ENCODE measurements around the gene ADH1C. TPM values are rescaled to one million over a fixed set of nuclear protein-coding genes. Genes with fewer than 3 reads are reported as not detected.
"Not testable (repeated sequence)": the region's sequence is repeated elsewhere in the genome, so short reads cannot be mapped to it uniquely, and the experiment has no call there.

Gene ADH1C
- total RNA-seq, 5 donors from 2014 or later (not counting 1 experiment from before 2014, with no cell fraction given): 0.19 to 0.20 TPM; not detected in 3

DNA sequence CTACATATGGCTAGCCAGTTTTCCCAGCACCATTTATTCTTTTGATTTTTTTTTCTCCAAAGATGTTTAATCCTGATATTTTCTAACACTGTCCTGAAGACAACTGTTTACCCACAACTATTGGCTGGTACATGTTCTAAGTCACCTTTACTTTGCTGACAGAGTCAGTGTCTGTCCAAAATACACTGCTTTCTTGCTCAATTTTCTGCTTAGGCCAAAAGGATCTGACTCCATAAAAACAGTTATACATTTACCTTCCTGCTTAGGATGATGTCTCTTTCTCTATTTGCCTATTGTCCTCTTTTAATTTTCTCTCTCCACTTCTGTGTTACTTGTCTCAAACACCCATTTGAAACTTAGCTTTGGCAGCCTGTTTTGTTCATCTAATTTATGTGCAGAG lies 3.2 kb downstream of the ADH1C start:
- Histone ChIP-seq H3K27ac (ENCODE audit: low read length) (no peak overlapping the region), H3K36me3 (ENCODE audit: control insufficient read depth in 2 of 2, extremely low read depth in 1 of 2, insufficient read depth in 1 of 2, low read length in 1 of 2) (no peaks in the 10 kb centered on the region), H3K4me3 (ENCODE audit: control insufficient read depth in 1 of 2, extremely low read depth in 1 of 2, low read length in 1 of 2) (no peak overlapping the region), H3K27me3 (replicated peaks in 1 of 2; ENCODE audit: control insufficient read depth in 2 of 2, extremely low read depth in 1 of 2, insufficient read depth in 2 of 2, low read length in 1 of 2) (peaks cover 0 to 2% of the 10 kb centered on the region in 2 experiments), H3K4me1 (ENCODE audit: control insufficient read depth in 1 of 2, extremely low read depth in 1 of 2, insufficient read depth in 2 of 2, low read length in 2 of 2) (no peaks in the 10 kb centered on the region), H3K9me3 (no peaks in the 10 kb centered on the region)
- Mint-ChIP-seq H3K9me3 (peaks cover 0 to 3% (median 0%) of the 10 kb centered on the region in 3 donors), H3K4me1 (peaks cover 0 to 6% (median 0%) of the 10 kb centered on the region in 3 donors), H3K36me3 (no peaks in the 10 kb centered on the region), H3K4me3 (no peak overlapping the region), H3K27ac (no peak overlapping the region), H3K27me3 (peaks cover 6 to 15% of the 10 kb centered on the region in 2 donors)
- no peak for ATAC-seq (replicated peaks in 1 of 4)
- DNase-seq: no peak
- ChIA-PET POLR2A (interaction anchor here in 1 of 2 donors (0.7 kb wide), 1 partner anchor 525 kb away, joined by 3 read pairs; no protein-coding TSS in a partner anchor), CTCF (no interaction called here)

- ATAC-seq (replicated peaks in 1 of 4); H3K36me3 ChIP-seq (ENCODE audit: control insufficient read depth in 2 of 2, extremely low read depth in 1 of 2, insufficient read depth in 1 of 2, low read length in 1 of 2); H3K9me3 ChIP-seq; POLR2A ChIA-PET; H3K36me3 Mint-ChIP-seq; H3K27ac ChIP-seq (ENCODE audit: low read length); H3K27ac Mint-ChIP-seq; H3K27me3 ChIP-seq (replicated peaks in 1 of 2; ENCODE audit: control insufficient read depth in 2 of 2, extremely low read depth in 1 of 2, insufficient read depth in 2 of 2, low read length in 1 of 2); H3K9me3 Mint-ChIP-seq; H3K4me1 ChIP-seq (ENCODE audit: control insufficient read depth in 1 of 2, extremely low read depth in 1 of 2, insufficient read depth in 2 of 2, low read length in 2 of 2); H3K4me3 ChIP-seq (ENCODE audit: control insufficient read depth in 1 of 2, extremely low read depth in 1 of 2, low read length in 1 of 2); DNase-seq; H3K4me1 Mint-ChIP-seq; CTCF ChIA-PET; H3K4me3 Mint-ChIP-seq: not testable (repeated sequence)
- H3K27me3 Mint-ChIP-seq: peaks cover 9 to 24% of the 10 kb centered on the region in 2 donors
- WGBS (ENCODE audit: insufficient coverage): no CpG with 5 or more reads among the region's 7 CpGs
Observed at GRCh38 chr4:99342624-99343023, 9.9 kb downstream of the ADH1C start.

- Histone ChIP-seq H3K27me3 (replicated peaks in 1 of 2; ENCODE audit: control insufficient read depth in 2 of 2, extremely low read depth in 1 of 2, insufficient read depth in 2 of 2, low read length in 1 of 2) (no peaks in the 10 kb centered on the region), H3K36me3 (ENCODE audit: control insufficient read depth in 2 of 2, extremely low read depth in 1 of 2, insufficient read depth in 1 of 2, low read length in 1 of 2) (no peaks in the 10 kb centered on the region), H3K4me1 (ENCODE audit: control insufficient read depth in 1 of 2, extremely low read depth in 1 of 2, insufficient read depth in 2 of 2, low read length in 2 of 2) (no peaks in the 10 kb centered on the region), H3K9me3 (no peaks in the 10 kb centered on the region), H3K27ac (ENCODE audit: low read length) (no peak overlapping the region), H3K4me3 (ENCODE audit: control insufficient read depth in 1 of 2, extremely low read depth in 1 of 2, low read length in 1 of 2) (no peak overlapping the region)
- ATAC-seq (replicated peaks in 1 of 4) (no peak), DNase-seq (no peak)
- Mint-ChIP-seq H3K27ac (no peak overlapping the region), H3K27me3 (peaks cover 9 to 22% of the 10 kb centered on the region in 2 donors), H3K4me1 (no peaks in the 10 kb centered on the region), H3K36me3 (no peaks in the 10 kb centered on the region), H3K9me3 (no peaks in the 10 kb centered on the region), H3K4me3 (no peak overlapping the region)
- no CpG with 5 or more reads among the region's 1 CpG for WGBS (ENCODE audit: insufficient coverage)
- ChIA-PET CTCF (no interaction called here), POLR2A (no interaction called here)
Observed at GRCh38 chr4:99341426-99341825, 11.1 kb downstream of the ADH1C start.

DNA sequence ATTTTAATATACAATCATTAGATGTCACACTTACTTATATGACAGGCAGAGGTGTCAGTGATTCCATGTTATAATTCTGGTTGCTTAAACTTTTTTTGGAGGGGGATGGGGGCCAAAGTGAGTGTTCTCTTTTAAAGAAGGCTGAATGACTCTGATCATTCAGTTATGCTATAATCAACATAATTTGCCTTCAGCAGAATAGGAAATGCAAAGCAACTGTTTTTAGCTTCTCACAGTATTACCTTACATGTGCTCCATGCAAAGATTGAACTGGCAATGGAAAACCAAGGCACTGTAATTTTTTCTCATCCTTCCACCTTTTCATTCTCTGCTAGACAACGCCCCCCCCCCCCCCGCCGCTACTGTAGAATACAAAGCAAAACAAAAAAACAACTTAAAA lies 13.4 kb downstream of the ADH1C start:
- Mint-ChIP-seq H3K27me3 (peaks cover 7 to 24% of the 10 kb centered on the region in 2 donors), H3K36me3 (no peaks in the 10 kb centered on the region), H3K9me3 (no peaks in the 10 kb centered on the region), H3K4me1 (no peaks in the 10 kb centered on the region), H3K27ac (no peak overlapping the region), H3K4me3 (no peak overlapping the region)
- DNase-seq (no peak), ATAC-seq (replicated peaks in 1 of 4) (no peak)
- Histone ChIP-seq H3K27ac (ENCODE audit: low read length) (no peak overlapping the region), H3K27me3 (replicated peaks in 1 of 2; ENCODE audit: control insufficient read depth in 2 of 2, extremely low read depth in 1 of 2, insufficient read depth in 2 of 2, low read length in 1 of 2) (peaks cover 0 to 3% of the 10 kb centered on the region in 2 experiments), H3K4me3 (ENCODE audit: control insufficient read depth in 1 of 2, extremely low read depth in 1 of 2, low read length in 1 of 2) (no peak overlapping the region), H3K36me3 (ENCODE audit: control insufficient read depth in 2 of 2, extremely low read depth in 1 of 2, insufficient read depth in 1 of 2, low read length in 1 of 2) (no peaks in the 10 kb centered on the region), H3K4me1 (ENCODE audit: control insufficient read depth in 1 of 2, extremely low read depth in 1 of 2, insufficient read depth in 2 of 2, low read length in 2 of 2) (no peaks in the 10 kb centered on the region), H3K9me3 (no peaks in the 10 kb centered on the region)
- POLR2A ChIA-PET: no interaction called here
- WGBS (ENCODE audit: insufficient coverage): no CpG with 5 or more reads among the region's 3 CpGs
- CTCF ChIA-PET: no interaction called here

DNA sequence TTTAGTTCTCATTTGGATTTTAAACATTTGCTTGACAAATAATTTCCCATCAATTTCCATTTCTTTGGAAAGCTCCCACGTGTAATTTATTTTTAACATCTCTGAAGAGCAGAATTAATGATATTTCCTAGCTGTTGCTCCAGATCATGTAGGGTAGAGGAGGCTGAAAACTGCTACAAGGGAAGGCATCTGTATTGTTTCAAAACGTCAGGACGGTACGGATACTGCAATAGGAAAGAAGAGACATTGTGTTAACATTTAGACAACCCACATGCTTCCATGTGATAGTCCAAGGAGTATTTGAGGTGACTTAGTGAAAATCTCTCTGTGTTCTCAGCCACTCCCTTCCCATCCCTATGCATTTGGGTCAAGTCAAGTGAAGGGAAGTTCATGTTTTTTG lies 16.0 kb downstream of the ADH1C start:
- H3K27ac ChIP-seq (ENCODE audit: low read length): no peak overlapping the region
- peaks cover 0 to 3% of the 10 kb centered on the region in 2 experiments for H3K27me3 ChIP-seq (replicated peaks in 1 of 2; ENCODE audit: control insufficient read depth in 2 of 2, extremely low read depth in 1 of 2, insufficient read depth in 2 of 2, low read length in 1 of 2)
- Mint-ChIP-seq H3K27ac (no peak overlapping the region), H3K4me1 (no peaks in the 10 kb centered on the region), H3K36me3 (no peaks in the 10 kb centered on the region), H3K27me3 (peaks cover 4 to 32% of the 10 kb centered on the region in 2 donors), H3K9me3 (peaks cover 0 to 4% (median 0%) of the 10 kb centered on the region in 3 donors), H3K4me3 (no peak overlapping the region)
- H3K9me3 ChIP-seq: no peaks in the 10 kb centered on the region
- no CpG with 5 or more reads among the region's 4 CpGs for WGBS (ENCODE audit: insufficient coverage)
- no peaks in the 10 kb centered on the region for H3K36me3 ChIP-seq (ENCODE audit: control insufficient read depth in 2 of 2, extremely low read depth in 1 of 2, insufficient read depth in 1 of 2, low read length in 1 of 2)
- ATAC-seq (replicated peaks in 1 of 4) (no peak), DNase-seq (no peak)
- ChIA-PET POLR2A (no interaction called here), CTCF (no interaction called here)
- H3K4me1 ChIP-seq (ENCODE audit: control insufficient read depth in 1 of 2, extremely low read depth in 1 of 2, insufficient read depth in 2 of 2, low read length in 2 of 2): no peaks in the 10 kb centered on the region
- no peak overlapping the region for H3K4me3 ChIP-seq (ENCODE audit: control insufficient read depth in 1 of 2, extremely low read depth in 1 of 2, low read length in 1 of 2)

DNA sequence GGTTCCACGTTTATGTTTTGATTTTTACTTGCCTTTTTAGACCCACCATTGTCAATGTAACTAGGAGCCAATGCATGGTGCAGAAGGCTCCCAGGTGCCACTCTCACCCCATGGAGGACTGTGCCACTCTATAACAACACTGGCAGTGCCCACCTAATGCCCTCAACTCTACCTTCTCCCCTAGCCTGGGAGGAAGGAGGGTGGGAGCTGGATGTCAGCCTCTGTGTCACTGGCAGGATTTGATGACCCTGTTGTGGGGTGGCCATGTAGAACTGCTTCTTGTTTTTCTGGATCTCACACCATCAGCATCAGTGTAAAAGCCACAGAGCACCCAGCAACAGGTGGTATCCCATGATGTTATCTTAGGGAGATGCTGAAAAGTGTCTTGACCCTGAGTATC lies 17.7 kb downstream of the ADH1C start:
- ChIA-PET CTCF (no interaction called here), POLR2A (no interaction called here)
- Mint-ChIP-seq H3K4me1 (no peaks in the 10 kb centered on the region), H3K4me3 (no peak overlapping the region), H3K9me3 (peaks cover 0 to 4% (median 0%) of the 10 kb centered on the region in 3 donors), H3K36me3 (no peaks in the 10 kb centered on the region), H3K27me3 (peaks cover 2 to 27% of the 10 kb centered on the region in 2 donors), H3K27ac (no peak overlapping the region)
- Histone ChIP-seq H3K4me1 (ENCODE audit: control insufficient read depth in 1 of 2, extremely low read depth in 1 of 2, insufficient read depth in 2 of 2, low read length in 2 of 2) (no peaks in the 10 kb centered on the region), H3K27ac (ENCODE audit: low read length) (no peak overlapping the region), H3K36me3 (ENCODE audit: control insufficient read depth in 2 of 2, extremely low read depth in 1 of 2, insufficient read depth in 1 of 2, low read length in 1 of 2) (no peaks in the 10 kb centered on the region), H3K9me3 (no peaks in the 10 kb centered on the region), H3K27me3 (replicated peaks in 1 of 2; ENCODE audit: control insufficient read depth in 2 of 2, extremely low read depth in 1 of 2, insufficient read depth in 2 of 2, low read length in 1 of 2) (peaks cover 0 to 7% of the 10 kb centered on the region in 2 experiments), H3K4me3 (ENCODE audit: control insufficient read depth in 1 of 2, extremely low read depth in 1 of 2, low read length in 1 of 2) (no peak overlapping the region)
- no peak for DNase-seq
- 57% methylated on average over 1 of the region's 1 CpG for WGBS (ENCODE audit: insufficient coverage)
- ATAC-seq (replicated peaks in 1 of 4): no peak

- H3K27me3 ChIP-seq (replicated peaks in 1 of 2; ENCODE audit: control insufficient read depth in 2 of 2, extremely low read depth in 1 of 2, insufficient read depth in 2 of 2, low read length in 1 of 2): peaks cover 0 to 10% of the 10 kb centered on the region in 2 experiments
- Mint-ChIP-seq H3K27me3 (peaks cover 1 to 19% of the 10 kb centered on the region in 2 donors), H3K4me1 (no peaks in the 10 kb centered on the region), H3K27ac (no peak overlapping the region), H3K9me3 (peaks cover 0 to 13% (median 0%) of the 10 kb centered on the region in 3 donors), H3K4me3 (no peak overlapping the region), H3K36me3 (no peaks in the 10 kb centered on the region)
- ATAC-seq (replicated peaks in 1 of 4) (no peak), DNase-seq (no peak)
- H3K36me3 ChIP-seq (ENCODE audit: control insufficient read depth in 2 of 2, extremely low read depth in 1 of 2, insufficient read depth in 1 of 2, low read length in 1 of 2): no peaks in the 10 kb centered on the region
- no peak overlapping the region for H3K4me3 ChIP-seq (ENCODE audit: control insufficient read depth in 1 of 2, extremely low read depth in 1 of 2, low read length in 1 of 2)
- no peaks in the 10 kb centered on the region for H3K9me3 ChIP-seq
- no peak overlapping the region for H3K27ac ChIP-seq (ENCODE audit: low read length)
- ChIA-PET CTCF (no interaction called here), POLR2A (no interaction called here)
- no peaks in the 10 kb centered on the region for H3K4me1 ChIP-seq (ENCODE audit: control insufficient read depth in 1 of 2, extremely low read depth in 1 of 2, insufficient read depth in 2 of 2, low read length in 2 of 2)
- WGBS (ENCODE audit: insufficient coverage): no CpG with 5 or more reads among the region's 3 CpGs
Observed at GRCh38 chr4:99330648-99331047, 21.9 kb downstream of the ADH1C start.
